GM19043 (cell line): ENCODE data around the gene PLA2G4A.

Experiments used
- ATAC-seq: cut with Tn5 transposase; IDR thresholded peaks from one replicate; pipeline ENCODE4 v1.9.1; 2021; ENCODE audit warnings: low read depth; ENCODE audit not compliant: unreplicated experiment

The PLA2G4A gene

DNA sequence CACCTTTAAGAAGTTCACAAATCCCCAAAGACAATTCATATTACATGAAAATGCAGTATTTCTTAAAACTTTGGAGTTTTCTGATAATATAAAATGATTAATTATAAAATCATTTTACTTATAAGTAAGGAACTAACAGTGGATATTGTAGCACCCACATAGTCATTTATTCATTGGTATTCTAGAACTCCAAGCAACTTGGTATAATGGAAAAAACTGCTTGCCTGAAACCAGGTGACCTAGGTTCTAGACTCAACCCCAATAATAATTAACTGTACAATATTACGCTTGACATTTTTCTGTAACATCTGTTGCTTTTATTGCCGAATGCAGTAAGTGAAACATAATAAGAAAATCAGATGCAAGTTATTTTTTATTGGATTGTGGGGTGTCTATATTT, 2.4 kb downstream of the PLA2G4A start:
- no peak for ATAC-seq

DNA sequence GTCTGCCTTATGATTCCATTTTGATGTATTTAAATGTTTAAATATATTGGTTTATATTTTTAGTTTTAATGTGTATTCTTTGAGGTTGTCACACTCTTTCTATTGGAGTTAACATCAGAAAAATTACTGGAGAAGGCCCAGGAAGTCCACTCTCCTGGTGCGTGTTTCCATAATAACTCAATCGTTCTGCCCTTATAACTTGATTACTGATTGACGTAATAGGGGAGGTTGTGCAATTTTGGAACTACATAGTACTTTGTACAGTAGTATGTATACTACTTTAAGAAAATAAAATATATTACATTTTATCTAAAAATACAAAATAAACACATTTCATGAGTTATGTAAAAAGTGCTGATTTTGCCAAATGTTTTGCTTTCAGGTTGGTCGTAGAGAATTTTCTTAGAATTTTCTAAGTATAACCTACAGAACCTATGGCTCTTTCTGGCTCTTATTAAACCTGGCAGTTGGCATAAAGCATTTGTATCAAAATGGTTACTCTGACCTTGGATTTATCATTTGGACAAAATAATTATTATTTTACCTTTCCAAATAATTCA, 5.7 kb downstream of the PLA2G4A start:
- no peak for ATAC-seq

DNA sequence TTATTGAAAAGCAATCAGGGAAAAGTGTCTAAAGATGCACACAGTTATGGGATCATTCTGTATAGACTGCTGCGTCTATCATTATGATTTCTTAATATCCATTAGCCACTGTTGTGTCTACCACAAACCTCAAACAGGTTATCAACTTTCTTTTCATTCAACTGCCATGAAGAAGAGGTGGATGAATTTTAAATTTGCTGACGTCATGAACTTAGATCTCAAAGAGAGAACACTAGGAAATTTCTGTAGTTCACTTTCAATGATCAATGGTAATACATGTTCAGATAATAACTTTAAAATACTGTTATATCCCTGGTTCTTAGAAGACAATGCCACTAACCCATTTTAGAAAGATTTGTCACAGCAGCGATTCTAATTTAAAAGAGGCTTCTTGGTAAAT, 6.7 kb downstream of the PLA2G4A start:
- ATAC-seq, result no peak

DNA sequence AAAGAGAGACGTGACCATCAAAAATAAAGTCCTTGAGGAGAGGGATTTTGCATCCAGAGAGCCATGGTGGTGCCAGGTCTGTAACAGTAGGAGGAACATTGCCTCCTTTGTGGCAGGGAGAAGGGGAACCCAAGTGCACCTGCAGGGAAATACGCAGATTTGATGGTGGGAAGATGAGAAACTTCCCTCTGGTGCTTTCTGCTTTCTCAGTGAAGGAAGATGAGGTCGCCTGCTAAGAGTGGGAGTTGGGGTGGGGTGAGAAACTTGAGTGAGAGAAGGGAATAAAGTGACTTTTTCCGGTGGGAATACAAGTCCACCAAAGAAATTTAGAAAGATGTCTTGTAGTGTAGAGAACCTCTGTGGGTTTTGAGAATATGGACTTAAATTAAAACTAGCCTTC, 9.1 kb downstream of the PLA2G4A start:
- ATAC-seq, result no peak

DNA sequence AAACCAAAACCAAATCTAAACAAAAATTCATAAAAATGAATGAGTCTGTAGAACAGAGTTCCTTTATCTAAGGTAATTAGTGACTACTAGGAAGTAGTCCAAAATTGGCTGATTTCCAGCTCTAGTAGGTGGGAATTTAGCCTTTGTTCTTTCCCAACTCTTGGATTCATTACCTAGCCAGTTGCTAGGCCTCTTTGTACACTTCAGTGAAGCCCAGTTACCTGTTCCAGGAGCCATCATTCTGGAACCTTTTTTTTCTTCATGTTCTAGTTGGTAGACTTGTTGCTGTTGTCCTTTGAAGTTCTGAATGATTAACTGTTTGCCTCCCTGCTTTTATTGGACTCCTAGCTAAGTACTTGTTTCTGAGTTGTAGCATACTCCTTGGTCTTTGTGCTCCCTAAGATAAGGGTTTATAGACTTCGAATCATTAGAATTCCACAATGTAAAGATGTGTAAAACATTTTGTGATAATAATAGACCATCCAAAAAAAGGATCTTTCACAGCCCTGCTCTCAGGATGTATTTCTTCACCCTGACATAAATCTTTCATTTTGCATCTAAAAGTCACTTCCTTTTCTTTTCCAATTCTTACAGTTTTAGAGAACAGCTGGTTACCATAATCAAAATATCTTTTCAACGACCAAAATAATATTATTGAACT, 9.8 kb downstream of the PLA2G4A start:
- ATAC-seq, result no peak

DNA sequence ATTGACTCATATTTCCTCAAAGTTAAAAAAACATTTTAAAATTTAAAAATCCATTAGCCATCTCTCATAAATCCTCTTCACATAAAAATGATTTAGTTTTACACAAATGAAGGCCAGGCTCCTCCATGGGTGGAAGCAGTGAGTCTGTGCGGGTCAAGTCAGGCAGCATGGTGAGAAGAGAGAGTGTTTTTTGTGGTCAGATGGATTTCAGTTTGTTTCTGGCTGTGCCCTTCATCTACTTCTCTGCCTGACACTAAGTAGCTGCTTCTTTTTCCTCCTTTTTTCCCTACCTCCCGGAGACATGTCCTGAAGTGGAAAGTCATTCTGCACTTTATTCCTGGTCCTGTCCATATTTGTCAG, 10.3 kb downstream of the PLA2G4A start:
- no peak for ATAC-seq

DNA sequence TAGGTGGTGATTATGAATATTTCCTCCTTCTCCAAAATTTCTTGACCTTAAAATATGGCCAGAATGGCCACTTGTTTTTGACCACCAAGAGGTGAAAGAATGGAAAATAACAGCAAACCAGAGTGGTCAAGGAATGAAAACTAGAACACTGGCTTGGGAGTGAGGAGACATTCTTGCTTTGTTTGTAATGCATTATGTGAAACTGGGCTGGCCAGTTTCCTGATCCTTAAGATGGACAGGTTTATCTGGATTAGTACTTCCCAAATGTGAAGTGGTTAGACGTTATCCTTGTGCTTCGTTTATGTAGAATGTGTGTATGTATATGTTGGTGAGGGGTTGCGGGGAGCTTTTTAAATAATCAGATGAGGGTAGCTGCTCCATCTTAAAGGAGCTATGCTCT, 12.8 kb downstream of the PLA2G4A start:
- ATAC-seq, result no peak

DNA sequence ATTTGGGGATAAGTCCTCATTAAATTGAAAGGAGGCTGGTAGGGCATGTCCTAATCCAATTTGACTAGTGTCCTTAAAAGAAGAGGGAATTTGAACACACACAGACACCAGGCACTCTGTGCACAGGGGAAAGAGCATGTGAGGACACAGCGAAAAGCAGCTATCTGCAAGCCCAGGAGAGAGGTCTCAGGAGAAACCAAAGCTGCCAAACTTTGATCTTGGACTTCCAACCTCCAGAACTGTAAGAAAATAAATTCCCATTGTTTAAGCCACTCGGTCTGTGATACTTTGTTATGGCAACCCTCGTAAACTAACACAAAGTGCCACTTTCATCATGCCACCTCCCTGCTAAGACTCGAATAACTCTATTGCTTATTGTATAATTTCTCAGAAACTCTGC, 13.8 kb downstream of the PLA2G4A start:
- ATAC-seq, result no peak

DNA sequence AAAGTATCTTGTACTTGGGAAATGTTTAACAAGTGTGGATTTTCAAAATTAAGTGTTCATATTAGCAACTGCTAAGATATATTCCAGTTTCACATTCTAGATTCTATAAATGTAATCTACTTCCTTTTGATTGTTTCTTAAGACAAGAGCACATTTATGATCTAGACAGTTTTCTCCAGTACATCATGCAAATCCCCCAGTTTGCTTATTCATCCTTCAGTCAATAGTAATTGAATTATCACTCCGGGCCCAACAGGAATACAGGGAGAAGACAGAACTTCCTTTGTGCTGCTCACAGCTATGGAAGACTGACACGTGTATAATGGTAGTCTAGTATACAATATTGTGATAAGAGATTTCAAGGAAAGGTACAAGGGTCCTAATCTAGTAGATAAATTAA, 14.5 kb downstream of the PLA2G4A start:
- ATAC-seq, result no peak

DNA sequence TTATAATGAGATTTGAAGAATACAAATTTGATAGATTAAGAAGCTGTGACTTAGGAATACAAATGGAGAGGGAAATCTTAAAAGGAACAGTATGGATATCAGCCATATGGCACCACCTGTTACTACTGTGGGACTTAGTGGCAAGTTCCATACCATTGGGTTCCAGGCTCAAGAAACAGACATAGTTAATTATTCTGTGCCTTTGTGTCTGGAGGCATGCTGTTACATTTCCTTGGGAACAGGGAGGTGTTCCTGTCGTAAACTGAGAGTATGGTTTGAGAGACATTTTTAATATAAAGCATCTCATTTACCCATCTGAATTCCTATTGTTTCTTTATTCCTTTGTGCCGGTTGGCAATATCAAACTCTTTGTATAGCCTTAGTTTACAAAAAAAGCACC, 15.2 kb downstream of the PLA2G4A start:
- no peak for ATAC-seq

DNA sequence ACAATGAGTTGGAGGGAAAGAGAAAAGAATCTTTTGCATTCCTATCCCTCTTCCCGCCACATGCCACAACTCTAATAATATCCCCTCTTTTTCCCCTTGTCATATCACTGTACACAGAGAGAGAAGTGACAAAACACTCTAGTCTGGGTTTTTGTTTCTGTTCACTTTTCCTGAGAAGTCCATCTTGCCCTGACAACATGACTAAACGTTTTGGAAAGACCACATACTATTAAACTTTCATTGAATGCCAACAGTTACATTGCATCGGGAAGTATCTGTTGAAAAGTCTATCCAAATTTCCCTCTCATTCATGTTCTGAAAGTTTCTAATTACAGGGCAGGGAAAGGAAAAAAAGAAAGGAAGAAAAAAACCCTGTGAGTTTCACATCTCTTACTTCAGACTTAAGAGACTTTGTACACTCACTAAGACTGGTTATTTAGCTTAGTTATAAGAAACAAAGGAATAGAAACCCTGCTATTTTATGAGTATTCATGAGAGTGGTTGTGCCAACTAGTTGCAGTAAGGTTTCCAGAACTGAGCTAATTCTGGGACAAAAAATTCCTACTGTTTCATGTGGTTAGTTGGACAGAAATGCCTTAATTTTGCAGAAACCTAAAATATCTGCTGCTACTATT, 16.9 kb downstream of the PLA2G4A start:
- ATAC-seq, result no peak

DNA sequence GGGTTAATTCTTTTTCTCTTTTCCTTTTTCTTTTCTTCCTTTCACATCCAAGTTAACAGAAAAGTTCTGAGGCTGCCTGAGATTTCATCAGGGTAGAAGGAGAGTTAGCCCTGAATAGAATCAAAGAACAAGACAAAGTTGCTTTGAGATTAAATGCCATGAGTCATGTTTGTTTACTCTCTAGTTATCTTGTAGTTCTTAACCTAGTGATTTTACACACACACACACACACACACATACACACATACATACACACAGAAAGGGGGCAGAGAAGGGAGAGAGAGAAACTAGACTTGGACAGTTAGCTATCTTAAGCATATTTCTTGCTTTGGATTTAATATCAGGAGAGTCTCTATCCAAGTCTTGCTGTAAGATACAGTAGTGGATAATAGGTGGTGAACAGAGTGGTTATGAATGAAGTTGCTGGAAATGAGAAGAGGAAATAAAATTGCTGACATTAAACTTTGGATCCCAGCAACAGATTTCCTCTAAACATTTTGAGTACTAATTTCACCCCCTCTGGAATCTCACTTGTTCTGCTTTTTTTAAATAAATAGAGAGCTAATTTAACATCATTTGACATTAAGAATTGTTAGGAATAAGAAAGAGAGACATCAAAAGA, 19.9 kb downstream of the PLA2G4A start:
- no peak for ATAC-seq

DNA sequence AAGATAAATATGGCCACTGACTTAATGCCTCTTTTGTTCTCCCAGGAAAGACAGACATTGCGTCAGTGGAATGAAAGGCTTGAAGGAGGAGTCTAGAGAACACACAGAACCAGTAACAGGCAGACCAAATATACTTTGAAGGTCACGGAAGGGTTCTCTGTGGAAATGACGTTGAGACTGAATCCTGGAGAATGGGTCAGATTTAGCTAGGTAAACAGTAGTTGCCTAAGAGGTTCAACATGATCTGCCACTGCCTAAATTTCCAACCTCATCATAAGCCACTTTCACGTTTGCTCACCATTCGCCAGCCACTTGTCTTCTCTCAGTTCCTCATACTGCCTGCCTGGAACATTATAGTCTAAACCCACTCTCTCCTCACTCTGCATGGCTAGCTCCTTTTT, 20.5 kb downstream of the PLA2G4A start:
- peak; percentile 90 for ATAC-seq

DNA sequence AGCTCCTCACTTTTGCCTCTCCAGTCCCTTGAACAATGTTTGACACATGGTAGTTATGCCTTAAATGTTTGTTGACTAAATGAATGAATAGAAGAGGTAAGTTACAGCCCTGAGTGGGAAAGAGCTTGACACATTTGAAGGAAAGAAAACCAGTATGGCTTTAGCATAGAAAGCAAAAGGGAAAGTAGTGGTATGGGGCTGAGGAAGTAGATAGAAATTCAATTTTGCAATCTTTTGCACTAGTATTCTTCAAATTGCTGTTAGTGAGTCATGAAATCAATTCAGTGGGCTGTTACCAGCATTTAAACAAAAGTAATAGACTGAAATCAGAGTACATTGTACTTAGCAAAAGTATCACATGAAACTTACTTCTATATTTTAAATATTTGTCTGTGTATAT, 21.1 kb downstream of the PLA2G4A start:
- peak; percentile 38 for ATAC-seq

DNA sequence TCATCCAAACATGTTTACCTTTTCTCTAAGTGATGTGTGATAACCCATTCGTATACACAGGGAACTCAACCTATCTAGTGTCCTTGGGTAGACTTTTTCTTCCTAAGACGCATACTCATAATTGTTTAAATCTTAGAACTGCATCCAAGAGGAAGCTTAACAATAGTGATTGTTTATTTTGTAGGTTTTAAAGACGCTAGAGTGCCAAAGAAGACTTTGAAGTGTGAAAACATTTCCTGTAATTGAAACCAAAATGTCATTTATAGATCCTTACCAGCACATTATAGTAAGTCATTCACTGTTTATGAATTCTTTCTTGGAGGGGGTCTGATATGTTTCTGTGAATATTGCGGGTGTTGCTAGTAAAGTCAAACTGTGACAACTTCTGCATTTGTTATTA, 25.4 kb downstream of the PLA2G4A start:
- ATAC-seq, result no peak

DNA sequence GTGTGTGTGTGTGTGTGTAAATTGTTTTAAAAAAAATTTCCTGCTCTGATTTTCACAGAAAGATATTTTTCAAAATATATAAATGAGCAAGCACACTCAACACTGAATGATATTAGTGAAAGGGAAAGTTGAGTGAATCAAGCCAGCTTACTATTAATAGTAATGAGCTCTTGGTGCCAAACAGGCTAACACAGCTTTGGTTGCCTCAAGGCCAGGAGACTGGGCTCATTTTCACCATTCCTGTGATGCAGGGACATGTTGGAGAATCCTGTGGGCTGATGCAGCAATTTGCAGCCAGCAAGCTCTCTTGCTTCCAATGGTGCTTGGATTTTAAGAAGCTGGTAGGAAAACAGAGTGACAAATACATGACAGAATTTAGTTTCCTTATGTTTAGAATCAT, 30.2 kb downstream of the PLA2G4A start:
- ATAC-seq, result no peak

DNA sequence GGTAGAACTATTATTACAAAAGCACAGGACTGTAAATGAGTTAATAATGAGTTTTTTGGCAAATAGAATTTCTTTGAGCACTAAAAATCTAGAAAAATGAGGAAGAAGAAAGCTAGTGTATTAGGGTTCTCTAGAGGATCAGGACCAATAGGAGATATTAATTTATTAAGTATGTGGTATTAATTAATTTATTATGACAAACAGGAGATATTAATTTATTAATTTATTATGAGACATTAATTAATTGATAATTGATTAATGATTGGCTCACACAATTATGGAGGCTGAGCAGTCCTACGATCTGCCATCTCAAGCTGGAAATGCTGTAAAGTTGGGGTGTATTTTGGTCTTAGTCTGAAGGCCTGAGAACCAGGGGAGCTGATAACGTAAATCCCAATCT, 31.2 kb downstream of the PLA2G4A start:
- ATAC-seq, result no peak

DNA sequence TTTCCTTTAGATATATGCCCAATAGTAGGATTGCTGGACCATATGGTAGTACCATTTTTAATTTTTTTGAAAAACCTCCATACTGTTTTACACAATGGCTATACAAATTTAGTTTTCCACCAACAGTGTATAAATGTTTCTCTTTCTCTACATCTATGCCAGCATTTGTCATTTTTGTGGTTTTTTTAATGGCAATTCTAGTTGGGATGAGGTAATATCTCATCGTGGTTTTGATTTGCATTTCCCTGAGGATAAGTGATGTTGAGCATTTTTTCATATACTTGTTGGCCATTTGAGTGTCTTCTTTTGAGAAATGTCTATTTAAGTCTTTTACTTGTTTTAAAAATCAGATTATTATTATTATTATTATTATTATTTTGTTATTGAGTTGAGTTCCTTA, 35.5 kb downstream of the PLA2G4A start:
- ATAC-seq, result no peak

DNA sequence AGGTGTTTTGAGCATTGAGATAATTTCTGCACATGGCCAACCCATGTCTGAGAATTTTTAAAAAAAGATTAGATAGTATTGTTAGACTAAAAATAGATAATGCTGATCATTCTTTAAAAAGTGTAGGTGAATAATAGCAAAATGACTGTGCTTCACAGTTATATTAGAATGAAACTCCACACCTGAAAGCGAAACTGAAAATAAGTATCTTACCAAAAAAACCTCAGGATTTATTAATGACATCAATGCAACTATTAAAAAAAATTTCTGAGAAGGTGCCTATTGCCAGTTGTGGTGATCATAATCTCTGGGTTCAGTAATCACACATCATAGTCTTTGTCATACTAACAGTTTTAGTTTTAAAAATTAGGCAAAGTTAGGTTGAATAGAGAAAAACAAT, 36.5 kb downstream of the PLA2G4A start:
- ATAC-seq, result peak; percentile 76

DNA sequence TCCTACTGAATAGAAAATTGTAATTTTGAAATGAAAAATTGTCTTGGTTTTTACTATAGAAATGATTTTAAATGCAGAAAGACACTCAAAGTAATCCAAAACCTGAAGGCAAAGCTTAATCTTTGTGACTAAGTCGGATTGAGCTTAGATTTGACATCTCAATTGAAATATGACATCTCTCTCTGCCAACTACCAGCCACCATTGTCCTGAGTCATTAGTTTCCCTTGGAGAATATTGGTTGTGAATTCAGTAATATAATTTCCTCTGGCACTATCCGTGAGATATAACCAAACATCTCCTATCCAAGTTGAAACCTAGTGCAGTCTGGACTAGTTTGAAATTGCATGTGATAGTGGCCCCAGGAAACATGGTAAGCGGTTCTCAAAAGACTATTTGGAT, 37.1 kb downstream of the PLA2G4A start:
- ATAC-seq, result no peak

DNA sequence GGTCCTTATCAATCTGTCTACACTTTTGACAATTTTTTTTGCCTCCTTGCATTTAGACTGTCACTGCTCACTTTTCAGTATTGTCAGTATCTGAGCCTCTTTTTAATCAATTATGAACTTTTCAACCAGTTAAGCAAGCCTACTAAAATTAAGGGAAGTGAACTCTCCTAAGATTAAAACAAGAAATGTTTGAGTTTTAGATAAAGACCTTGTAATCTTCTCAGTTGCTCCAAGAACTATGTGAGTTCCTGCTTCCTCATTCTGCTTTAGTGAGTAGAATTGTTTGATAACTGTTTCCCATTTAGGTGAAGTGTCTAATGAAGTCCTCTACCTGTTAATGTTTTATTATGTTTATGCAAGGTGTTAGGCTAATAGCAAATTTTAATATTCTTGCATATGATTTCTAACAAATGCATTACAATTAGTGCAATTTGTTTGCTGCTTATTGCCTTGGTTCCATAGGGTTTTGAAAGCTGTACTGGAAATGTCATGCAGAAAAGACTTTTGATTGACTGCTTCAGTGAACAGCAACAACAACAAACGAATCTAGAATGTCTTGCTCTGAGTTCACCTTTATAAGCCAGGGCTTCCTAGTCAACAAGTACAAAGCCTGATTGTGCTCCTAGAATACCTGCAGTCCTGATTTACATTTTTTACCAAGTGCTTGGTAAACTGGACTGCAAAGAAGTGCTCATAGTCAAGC, 40.9 kb downstream of the PLA2G4A start:
- ATAC-seq, result no peak
